Epithelial cell of proximal tubule (primary cell): ENCODE data around the gene ST6GALNAC2. TPM values are rescaled to one million over a fixed set of nuclear protein-coding genes. Genes with fewer than 3 reads are reported as not detected.

ENCODE experiments used
- DNase-seq: peaks from one replicate; pipeline ENCODE4 v3.0.0-alpha.2; 2011; ENCODE audit warnings: low read depth
- H3K4me3 ChIP-seq: 2 replicates; pipeline ENCODE4 v1.5.1; 2011; ENCODE audit warnings: low read depth, mild to moderate bottlenecking, low read length
- CTCF ChIP-seq: conservative IDR thresholded peaks from 2 replicates; pipeline ENCODE4 v1.5.1; 2012; ENCODE audit warnings: low read depth, mild to moderate bottlenecking, low read length
- total RNA-seq: library from RNA; depleted of rRNA; stranded (reverse); fragments of >200 nt; gene quantifications from 2 replicates; pipeline ENCODE4 v1.2.3, GENCODE V29; 2015

The ST6GALNAC2 gene
- total RNA-seq, 1 donor from 2014 or later = 2.9 TPM

- no peak for DNase-seq
- no peak for TF ChIP-seq CTCF
- no peak overlapping the region for H3K4me3 ChIP-seq
Measured at GRCh38 chr17:76553178-76553908, 32.3 kb downstream of the ST6GALNAC2 start.

- no peak for DNase-seq
- no peak overlapping the region for H3K4me3 ChIP-seq
- TF ChIP-seq CTCF = no peak
Measured at GRCh38 chr17:76551685-76552084, 34.0 kb downstream of the ST6GALNAC2 start.

- no peak overlapping the region for H3K4me3 ChIP-seq
- TF ChIP-seq CTCF = no peak
- DNase-seq = peak; percentile 80
Measured at GRCh38 chr17:76550712-76551615, 34.7 kb downstream of the ST6GALNAC2 start.

GRCh38 chr17:76549539-76549938, 36.1 kb downstream of the ST6GALNAC2 start:
- TF ChIP-seq CTCF = no peak
- H3K4me3 ChIP-seq = no peak overlapping the region
- no peak for DNase-seq

- no peak for TF ChIP-seq CTCF
- H3K4me3 ChIP-seq = no peak overlapping the region
Measured at GRCh38 chr17:76549215-76549518, 36.5 kb downstream of the ST6GALNAC2 start.

GRCh38 chr17:76548378-76549214, 37.1 kb downstream of the ST6GALNAC2 start:
- no peak overlapping the region for H3K4me3 ChIP-seq
- DNase-seq = no peak
- TF ChIP-seq CTCF = no peak

More at GRCh38 chr17:76549215-76549518, 36.5 kb downstream of the ST6GALNAC2 start:
- no peak for DNase-seq
